Ovary (tissue), 9 donors: ENCODE measurements around the gene CD48. TPM values are rescaled to one million over a fixed set of nuclear protein-coding genes. Genes with fewer than 3 reads are reported as not detected.

Experiments
- DNase-seq, 5 donors: peaks; one replicate each; pipeline ENCODE4 v3.0.0-alpha.2; 2019 to 2020
- H3K27ac ChIP-seq, 2 donors: fragments of 200-600 bp; one replicate each; pipeline versions ENCODE4 v1.5.1 to v1.8.0; 2019 to 2022
- H3K27me3 ChIP-seq: fragments of 200-600 bp; one replicate; pipeline ENCODE4 v1.8.0; 2022
- H3K36me3 ChIP-seq: fragments of 200-600 bp; sonication (generic); one replicate; pipeline ENCODE4 v1.5.1; 2019
- H3K4me1 ChIP-seq: one replicate; pipeline ENCODE4 v1.8.1; 2013; ENCODE audit warnings: mild to moderate bottlenecking, moderate library complexity; ENCODE audit not compliant: insufficient read depth
- H3K4me3 ChIP-seq: fragments of 200-600 bp; sonication (generic); one replicate; pipeline ENCODE4 v1.5.1; 2017
- H3K9me3 ChIP-seq, 2 donors: fragments of 200-600 bp in 1 of 2; sonication (generic) in 1 of 2; one replicate each; pipeline versions ENCODE4 v1.5.1 to v1.8.1; 2013 to 2019; ENCODE audit warnings: mild to moderate bottlenecking in 1 of 2, moderate library complexity in 1 of 2
- EP300 ChIP-seq: sonication (generic); formaldehyde crosslinking; IDR thresholded peaks from one replicate; pipeline ENCODE4 v1.6.1; 2017; ENCODE audit warnings: antibody characterized with exemption
- POLR2A ChIP-seq: fragments of 450-650 bp; IDR thresholded peaks from one replicate; pipeline ENCODE4 v1.6.1; 2017; ENCODE audit warnings: antibody characterized with exemption, mild to moderate bottlenecking, moderate library complexity
- WGBS, 3 donors: extraction: QIAGEN DNeasy Blood & Tissue Kit in 1 of 3; methylation state at CpG; one replicate each; pipeline versions ENCODE4 v1.1.5 to v1.1.7; 2013 to 2017; 5-methylcytosine and 5-hydroxymethylcytosine counted together
- intact Hi-C, 4 donors: fragments of 100-400 bp; cut with DNase I; formaldehyde crosslinking; loops; one replicate each; pipeline versions ENCODE4 v1.11.0 to v1.15.1; 2022 to 2023
- polyA plus RNA-seq, 2 donors: library from polyadenylated mRNA; stranded (reverse); fragments of 200-250 nt in 1 of 2; fragments of 350-450 nt in 1 of 2; fragmentation: Illumina TruSeq in 1 of 2; extraction: RNeasy Lipid Tissue Mini Kit (QIAGEN cat#74804) in 1 of 2; gene quantifications; one replicate each; pipeline ENCODE4 v1.2.3, GENCODE V29; 2013 to 2014
- total RNA-seq, 7 donors: library from RNA; depleted of rRNA in 2 of 7; stranded (reverse); fragments of >200 nt in 2 of 7; fragmentation: NEBNext Ultra II Directional in 3 of 7; extraction: Animal tissue kit (Norgen Biotek cat#: 25700) in 3 of 7; gene quantifications; one replicate each; pipeline versions ENCODE4 v1.1.0 to v1.2.4, GENCODE V29; 2016 to 2023
- TF ChIP-seq, protein P1 (sequence below), 3 donors: fragments of 450-650 bp in 2 of 3; fragments of 200-600 bp in 1 of 3; IDR thresholded peaks; one replicate each; pipeline versions ENCODE4 v1.5.1 to v1.8.0; 2016 to 2022; ENCODE audit warnings: antibody characterized with exemption in 3 of 3, mild to moderate bottlenecking in 1 of 3
- donor health status: DM: no; HTN: no; CAD: no; lungs with moderate emphysema.
- donor health status: DM: no; HTN: no; CAD: no.
- donor health status: Bipolar disorder and iron deficiency.
- donor health status: DM: yes; HTN: yes; CAD: no.
- donor health status: DM: no; HTN: no; CAD: no.
- donor health status: DM: yes; HTN: yes; CAD: no.

CD48 gene
- total and polyA plus RNA-seq, 9 donors: 0.61 to 17.6 (median 2.5) TPM

DNA sequence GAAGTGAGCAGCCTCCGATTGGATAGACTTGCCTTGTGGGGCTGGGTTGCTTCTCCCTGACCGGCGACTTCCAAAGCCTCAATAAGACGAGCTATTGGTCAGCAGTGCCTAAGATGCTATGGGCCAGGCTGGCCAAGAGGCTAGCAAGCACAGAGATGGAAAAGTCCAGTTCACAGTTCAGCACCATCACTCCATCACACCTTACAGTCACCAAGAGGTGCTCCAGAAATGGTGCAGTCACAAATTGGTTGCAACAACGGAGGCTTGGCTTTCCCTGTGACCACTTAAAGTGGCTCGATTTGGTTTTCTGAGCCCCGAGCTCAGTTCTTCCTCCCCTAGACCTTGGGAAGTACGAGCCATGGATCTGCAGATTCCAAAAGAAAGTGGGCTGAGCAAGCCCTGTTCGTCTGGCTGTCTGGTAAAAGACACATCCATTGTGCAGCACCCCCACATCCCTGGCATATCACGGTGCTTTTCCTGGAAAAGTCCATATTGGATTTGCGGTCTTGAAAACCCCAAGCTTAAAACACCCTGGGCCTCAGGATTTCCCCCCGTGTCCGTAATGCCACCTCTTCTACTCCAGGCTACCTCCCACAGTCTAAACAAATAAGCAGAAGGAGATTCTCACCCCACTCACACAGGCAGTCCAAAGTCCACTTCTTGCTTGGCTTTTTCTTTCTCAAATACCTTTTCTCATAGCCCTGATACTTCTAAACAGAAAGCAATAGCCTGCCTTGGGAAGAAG is 66.1 kb downstream of the CD48 start:
- intact Hi-C loops: no loop called here
- no peaks in the 10 kb centered on the region for H3K36me3 ChIP-seq
- H3K27ac ChIP-seq: no peak overlapping the region
- TF ChIP-seq POLR2A: no peak
- TF ChIP-seq, protein P1, sequence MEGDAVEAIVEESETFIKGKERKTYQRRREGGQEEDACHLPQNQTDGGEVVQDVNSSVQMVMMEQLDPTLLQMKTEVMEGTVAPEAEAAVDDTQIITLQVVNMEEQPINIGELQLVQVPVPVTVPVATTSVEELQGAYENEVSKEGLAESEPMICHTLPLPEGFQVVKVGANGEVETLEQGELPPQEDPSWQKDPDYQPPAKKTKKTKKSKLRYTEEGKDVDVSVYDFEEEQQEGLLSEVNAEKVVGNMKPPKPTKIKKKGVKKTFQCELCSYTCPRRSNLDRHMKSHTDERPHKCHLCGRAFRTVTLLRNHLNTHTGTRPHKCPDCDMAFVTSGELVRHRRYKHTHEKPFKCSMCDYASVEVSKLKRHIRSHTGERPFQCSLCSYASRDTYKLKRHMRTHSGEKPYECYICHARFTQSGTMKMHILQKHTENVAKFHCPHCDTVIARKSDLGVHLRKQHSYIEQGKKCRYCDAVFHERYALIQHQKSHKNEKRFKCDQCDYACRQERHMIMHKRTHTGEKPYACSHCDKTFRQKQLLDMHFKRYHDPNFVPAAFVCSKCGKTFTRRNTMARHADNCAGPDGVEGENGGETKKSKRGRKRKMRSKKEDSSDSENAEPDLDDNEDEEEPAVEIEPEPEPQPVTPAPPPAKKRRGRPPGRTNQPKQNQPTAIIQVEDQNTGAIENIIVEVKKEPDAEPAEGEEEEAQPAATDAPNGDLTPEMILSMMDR (IDR thresholded peaks at IDR 0.05): no peak
- no peak for TF ChIP-seq EP300
- 86 to 92% (median 89%) methylated on average over 13 of the region's 13 CpGs for WGBS, 3 donors
- H3K9me3 ChIP-seq: no peaks in the 10 kb centered on the region
- no peak for DNase-seq
- H3K4me1 ChIP-seq: no peaks in the 10 kb centered on the region
- no peak overlapping the region for H3K4me3 ChIP-seq
- H3K27me3 ChIP-seq: no peaks in the 10 kb centered on the region

DNA sequence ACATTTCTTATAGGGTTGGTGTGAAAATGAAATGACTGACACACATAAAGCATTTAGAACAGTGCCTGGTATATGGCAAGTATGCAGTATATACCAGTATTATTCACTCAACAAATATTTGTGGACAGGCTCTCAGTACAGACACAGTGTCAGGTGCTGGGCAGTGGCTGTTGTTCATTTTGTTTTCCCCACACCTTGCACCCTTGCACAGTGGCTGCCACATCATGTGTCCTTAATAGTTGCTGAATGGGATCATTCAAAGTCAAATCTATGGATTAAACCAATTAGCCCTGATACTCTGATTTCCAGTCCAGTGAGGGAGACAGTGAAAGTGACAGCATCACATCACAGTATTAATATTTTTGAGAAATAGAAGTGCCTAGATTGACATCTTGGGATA is 67.2 kb downstream of the CD48 start:
- no peak for DNase-seq
- no peak for TF ChIP-seq POLR2A
- no peak for TF ChIP-seq EP300
- TF ChIP-seq, protein P1 (IDR thresholded peaks at IDR 0.05): no peak
- Histone ChIP-seq H3K27ac (no peak overlapping the region), H3K9me3 (no peaks in the 10 kb centered on the region), H3K36me3 (no peaks in the 10 kb centered on the region), H3K4me3 (no peak overlapping the region), H3K27me3 (no peaks in the 10 kb centered on the region), H3K4me1 (no peaks in the 10 kb centered on the region)
- intact Hi-C loops: no loop called here

DNA sequence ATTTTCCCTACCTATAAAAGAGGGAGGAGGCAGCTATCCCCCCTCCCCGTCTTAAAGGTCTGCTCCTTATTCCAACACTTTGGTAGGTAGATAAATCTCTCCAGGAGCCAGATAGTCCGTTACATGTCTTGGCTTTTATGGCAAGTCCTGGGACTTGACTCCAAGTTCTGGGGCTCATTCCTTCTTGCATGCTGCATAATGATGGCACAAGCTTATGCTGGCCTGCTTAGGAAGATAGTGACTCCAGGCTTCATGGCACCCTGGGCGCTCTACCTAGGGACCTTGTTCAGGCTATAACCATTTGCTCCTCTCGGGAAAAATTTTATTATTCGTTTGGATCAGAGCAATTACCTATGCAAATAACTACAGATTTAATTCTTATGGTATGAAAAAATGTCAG is 68.5 kb downstream of the CD48 start:
- no peaks in the 10 kb centered on the region for H3K9me3 ChIP-seq
- 77 to 83% (median 83%) methylated on average over 5 of the region's 5 CpGs for WGBS, 3 donors
- DNase-seq: no peak
- no peak overlapping the region for H3K27ac ChIP-seq
- no peaks in the 10 kb centered on the region for H3K4me1 ChIP-seq
- H3K27me3 ChIP-seq: no peaks in the 10 kb centered on the region
- H3K36me3 ChIP-seq: no peaks in the 10 kb centered on the region
- no peak for TF ChIP-seq EP300
- intact Hi-C loops: no loop called here
- no peak overlapping the region for H3K4me3 ChIP-seq

DNA sequence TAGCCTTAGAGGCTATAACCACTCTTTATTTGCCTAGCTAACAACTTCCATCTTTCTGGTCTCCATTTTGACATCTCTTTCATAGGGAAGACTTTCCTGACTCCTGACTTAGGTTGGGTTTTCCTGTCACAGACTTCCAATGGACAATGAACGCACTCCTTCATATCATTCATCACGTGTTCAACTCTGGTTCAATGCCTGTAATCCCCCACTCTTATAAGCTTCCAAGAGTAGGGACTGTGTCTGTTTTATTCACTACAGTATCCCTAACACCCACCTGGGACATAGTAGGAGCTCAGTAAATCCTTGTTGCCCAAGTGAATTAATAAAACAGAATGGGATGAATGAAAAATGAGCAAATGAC is 69.4 kb downstream of the CD48 start:
- Histone ChIP-seq H3K27ac (no peak overlapping the region), H3K4me3 (no peak overlapping the region), H3K36me3 (no peaks in the 10 kb centered on the region), H3K27me3 (no peaks in the 10 kb centered on the region), H3K4me1 (no peaks in the 10 kb centered on the region), H3K9me3 (no peaks in the 10 kb centered on the region)
- DNase-seq: no peak
- intact Hi-C loops: no loop called here
- TF ChIP-seq EP300 (no peak), POLR2A (no peak)
- TF ChIP-seq, protein P1 (IDR thresholded peaks at IDR 0.05): no peak
- 91 to 96% (median 95%) methylated on average over 2 of the region's 2 CpGs for WGBS, 3 donors
